Chondrocyte (in vitro differentiated cells): ENCODE results near the gene DEFB126. TPM values are rescaled to one million over a fixed set of nuclear protein-coding genes. Genes with fewer than 3 reads are reported as not detected.

Experiments
- DNase-seq: peaks from one replicate; pipeline ENCODE4 v3.0.0; 2021; ENCODE audit warnings: mixed read lengths, low spot score
- H3K27ac Mint-ChIP-seq: one replicate; pipeline ENCODE4 v1.8.0; 2021; ENCODE audit warnings: mild to moderate bottlenecking, moderate library complexity, mixed read lengths; ENCODE audit not compliant: unreplicated experiment
- H3K27me3 Mint-ChIP-seq: 2 replicates; pipeline ENCODE4 v1.8.0; 2021; ENCODE audit warnings: low read depth, mixed read lengths
- H3K36me3 Mint-ChIP-seq: 2 replicates; pipeline ENCODE4 v1.8.0; 2021; ENCODE audit warnings: low read depth, mixed read lengths
- H3K4me1 Mint-ChIP-seq: 2 replicates; pipeline ENCODE4 v1.8.0; 2021; ENCODE audit warnings: low read depth, mild to moderate bottlenecking, mixed read lengths
- H3K4me3 Mint-ChIP-seq: one replicate; pipeline ENCODE4 v1.8.0; 2021; ENCODE audit warnings: mild to moderate bottlenecking, moderate library complexity, mixed read lengths; ENCODE audit not compliant: unreplicated experiment
- H3K9me3 Mint-ChIP-seq: 2 replicates; pipeline ENCODE4 v1.8.0; 2021; ENCODE audit warnings: low read depth, mixed read lengths
- total RNA-seq: library from RNA; stranded (reverse); gene quantifications from 3 replicates; pipeline ENCODE4 v1.2.1, GENCODE V29; 2021
- TF ChIP-seq, protein P1 (sequence below): fragments of 200-600 bp; sonication (generic); IDR thresholded peaks from 2 replicates; pipeline ENCODE4 v1.5.0; 2021; ENCODE audit warnings: antibody characterized with exemption, mild to moderate bottlenecking, moderate library complexity

The DEFB126 gene
- total RNA-seq, 1 donor from 2014 or later = not detected

DNA sequence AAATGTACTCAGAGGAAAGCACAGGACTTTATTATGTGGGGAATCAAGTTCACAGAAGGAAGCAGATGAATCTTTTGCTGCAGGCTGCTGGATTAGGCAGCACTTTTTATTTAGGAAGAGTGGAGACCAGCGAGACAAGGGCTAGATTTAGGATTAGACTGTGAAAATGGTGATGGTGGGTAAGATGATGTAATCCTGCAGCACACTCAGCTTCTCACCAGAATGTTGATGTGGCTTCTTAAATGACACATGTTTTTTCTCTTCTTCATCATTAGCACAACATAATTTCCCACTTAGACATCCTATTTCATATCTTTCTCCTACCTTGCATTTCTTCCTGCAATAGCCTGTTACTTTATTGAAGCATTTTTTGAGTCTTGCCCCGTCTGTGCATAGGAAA lies 45.3 kb downstream of the DEFB126 start:
- Mint-ChIP-seq H3K36me3 (no peaks in the 10 kb centered on the region), H3K4me3 (no peak overlapping the region), H3K27ac (no peak overlapping the region), H3K9me3 (peaks cover 21% of the 10 kb centered on the region), H3K27me3 (peaks cover 34% of the 10 kb centered on the region), H3K4me1 (no peaks in the 10 kb centered on the region)
- no peak for DNase-seq
- TF ChIP-seq, protein P1, sequence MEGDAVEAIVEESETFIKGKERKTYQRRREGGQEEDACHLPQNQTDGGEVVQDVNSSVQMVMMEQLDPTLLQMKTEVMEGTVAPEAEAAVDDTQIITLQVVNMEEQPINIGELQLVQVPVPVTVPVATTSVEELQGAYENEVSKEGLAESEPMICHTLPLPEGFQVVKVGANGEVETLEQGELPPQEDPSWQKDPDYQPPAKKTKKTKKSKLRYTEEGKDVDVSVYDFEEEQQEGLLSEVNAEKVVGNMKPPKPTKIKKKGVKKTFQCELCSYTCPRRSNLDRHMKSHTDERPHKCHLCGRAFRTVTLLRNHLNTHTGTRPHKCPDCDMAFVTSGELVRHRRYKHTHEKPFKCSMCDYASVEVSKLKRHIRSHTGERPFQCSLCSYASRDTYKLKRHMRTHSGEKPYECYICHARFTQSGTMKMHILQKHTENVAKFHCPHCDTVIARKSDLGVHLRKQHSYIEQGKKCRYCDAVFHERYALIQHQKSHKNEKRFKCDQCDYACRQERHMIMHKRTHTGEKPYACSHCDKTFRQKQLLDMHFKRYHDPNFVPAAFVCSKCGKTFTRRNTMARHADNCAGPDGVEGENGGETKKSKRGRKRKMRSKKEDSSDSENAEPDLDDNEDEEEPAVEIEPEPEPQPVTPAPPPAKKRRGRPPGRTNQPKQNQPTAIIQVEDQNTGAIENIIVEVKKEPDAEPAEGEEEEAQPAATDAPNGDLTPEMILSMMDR = no peak

DNA sequence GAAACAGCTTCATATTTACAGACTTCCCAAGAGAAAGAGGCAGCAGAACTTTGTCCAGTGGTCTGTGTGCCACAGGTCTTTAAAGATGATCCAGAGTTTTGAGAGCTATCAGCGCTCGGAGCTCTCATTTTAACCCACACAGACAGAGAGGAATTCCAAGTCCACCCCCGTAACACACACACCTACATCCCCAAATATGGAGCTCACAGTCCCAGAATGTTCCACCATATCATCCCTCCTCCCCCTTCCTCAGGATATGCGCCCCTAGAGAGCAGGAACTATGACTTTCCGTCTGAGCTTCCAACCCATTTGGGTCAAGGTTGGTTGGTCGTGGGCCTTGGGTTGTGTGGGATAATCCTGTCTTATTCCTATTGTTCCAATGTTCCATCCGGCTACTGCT lies 47.2 kb downstream of the DEFB126 start, which contains the start of gene DEFB128:
TSS of gene DEFB128 (minus strand) at position 101 of the 400 bp plus-strand sequence. CDS start at position 13, 88 bp downstream.
- Mint-ChIP-seq H3K4me3 (no peak within 1 kb of the TSS), H3K4me1 (no peaks in the 10 kb centered on the region), H3K36me3 (no peaks in the 10 kb centered on the region), H3K27ac (no peak within 1 kb of the TSS), H3K27me3 (peaks cover 26% of the 10 kb centered on the region), H3K9me3 (peaks cover 13% of the 10 kb centered on the region)
- no peak for DNase-seq
- TF ChIP-seq, protein P1 = no peak

Other genes with a start within 250 kb of the DEFB126 start
- gene DEFB125, start 54.9 kb upstream of the DEFB126 start, total RNA-seq = not detected in 3 replicates
- not detected in 3 replicates for gene DEFB127, start 14.9 kb downstream of the DEFB126 start, total RNA-seq
- gene DEFB128, start 47.1 kb downstream of the DEFB126 start, total RNA-seq = not detected in 3 replicates
- gene DEFB129, start 84.7 kb downstream of the DEFB126 start, total RNA-seq = not detected in 3 replicates
- not detected in 3 replicates for gene DEFB132, start 115.1 kb downstream of the DEFB126 start, total RNA-seq
- 10.8 to 12.1 TPM (median 11.1 TPM) in 3 replicates for gene C20orf96, start 148.2 kb downstream of the DEFB126 start, total RNA-seq
- gene ZCCHC3, start 155.0 kb downstream of the DEFB126 start, total RNA-seq = 17.2 to 18.6 TPM (median 17.4 TPM) in 3 replicates
- gene SOX12, start 183.0 kb downstream of the DEFB126 start, total RNA-seq = 34.3 to 40.4 TPM (median 39.6 TPM) in 3 replicates
- 72.1 to 77.1 TPM (median 73.2 TPM) in 3 replicates for gene NRSN2, start 204.5 kb downstream of the DEFB126 start, total RNA-seq
- gene TRIB3, start 238.2 kb downstream of the DEFB126 start, total RNA-seq = 7.0 to 141 TPM (median 137 TPM) in 3 replicates